ENCODE data around the gene GCKR. TPM values are rescaled to one million over a fixed set of nuclear protein-coding genes. Genes with fewer than 3 reads are reported as not detected.

GCKR gene
- total RNA-seq, 1 experiment from 2014 or later: not detected

- no peak for DNase-seq (ENCODE audit: unreplicated experiment)
- H3K36me3 Mint-ChIP-seq (ENCODE audit: insufficient read depth, unreplicated experiment): peaks cover 28% of the 10 kb centered on the region
- no peaks in the 10 kb centered on the region for H3K9me3 Mint-ChIP-seq (ENCODE audit: unreplicated experiment)
- no peak overlapping the region for H3K4me3 Mint-ChIP-seq (ENCODE audit: unreplicated experiment)
- ChIA-PET CTCF (no interaction called here), POLR2A (interaction anchor here (1.0 kb wide), 1 partner anchor 73 kb away, joined by 3 read pairs; the partner anchor contains the start of gene ZNF513)
- no peaks in the 10 kb centered on the region for H3K27me3 Mint-ChIP-seq (ENCODE audit: insufficient read depth, unreplicated experiment)
- H3K27ac Mint-ChIP-seq (ENCODE audit: low read depth, unreplicated experiment): peak overlapping the region; percentile 41
- no peaks in the 10 kb centered on the region for H3K4me1 Mint-ChIP-seq (ENCODE audit: insufficient read depth, unreplicated experiment)
- intact Hi-C loops (cut with micrococcal nuclease): no loop called here
- no TSS peak for BruUV-seq (replicated peaks)
- TF ChIP-seq CTCF (IDR thresholded peaks at IDR 0.05; ENCODE audit: unreplicated experiment): no peak
These were observed 42.7 kb upstream of the GCKR start for GRCh38 chr2:27453968-27454367.

DNA sequence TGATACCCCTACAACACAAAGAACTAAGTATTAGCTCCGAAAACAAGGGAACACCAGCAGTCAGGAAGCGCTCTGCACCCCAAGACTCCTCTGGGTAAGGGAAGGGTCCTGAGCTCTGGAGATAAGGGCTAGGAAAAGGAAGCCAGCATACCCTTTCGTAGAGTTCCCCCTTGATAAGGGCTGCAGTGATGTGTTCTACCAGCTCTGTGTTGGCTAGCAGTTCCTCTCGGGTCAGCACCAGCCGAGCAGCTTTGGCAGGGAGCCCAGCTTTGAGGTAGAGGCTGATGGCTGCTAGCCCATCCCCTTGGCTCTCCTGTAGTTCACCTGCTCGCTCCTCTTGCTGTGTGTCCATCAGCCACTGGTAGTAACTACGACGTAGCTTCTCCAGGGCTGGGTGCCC is 35.5 kb upstream of the GCKR start:
- BruUV-seq (replicated peaks): no TSS peak

DNA sequence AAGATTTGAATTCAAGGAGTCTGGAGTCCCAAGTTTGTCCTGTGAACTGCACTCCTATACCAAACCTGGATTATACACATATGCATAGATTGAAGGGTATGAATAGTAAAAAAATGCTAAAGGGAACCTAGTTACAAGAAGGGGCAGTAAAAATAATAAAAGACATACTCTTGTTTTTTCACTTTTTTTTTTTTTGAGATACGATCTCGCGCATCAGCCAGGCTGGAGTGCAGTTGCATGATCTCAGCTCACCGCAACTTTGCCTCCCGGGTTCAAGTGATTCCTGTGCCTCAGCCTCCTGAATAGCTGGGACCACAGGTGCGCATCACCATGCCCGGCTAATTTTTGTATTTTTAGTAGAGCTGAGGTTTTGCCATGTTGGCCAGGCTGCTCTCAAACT is 32.2 kb upstream of the GCKR start:
- no peaks in the 10 kb centered on the region for H3K9me3 Mint-ChIP-seq (ENCODE audit: unreplicated experiment)
- POLR2A ChIA-PET: interaction anchor here (0.6 kb wide), 1 partner anchor 1008 kb away, joined by 4 read pairs; no protein-coding TSS in a partner anchor
- CTCF ChIA-PET: interaction anchor here (0.6 kb wide), 1 partner anchor 219 kb away, joined by 4 read pairs; no protein-coding TSS in a partner anchor
- H3K4me1 Mint-ChIP-seq (ENCODE audit: insufficient read depth, unreplicated experiment): no peaks in the 10 kb centered on the region
- TF ChIP-seq CTCF (IDR thresholded peaks at IDR 0.05; ENCODE audit: unreplicated experiment): no peak
- BruUV-seq (replicated peaks): no TSS peak
- no peak overlapping the region for H3K27ac Mint-ChIP-seq (ENCODE audit: low read depth, unreplicated experiment)
- H3K27me3 Mint-ChIP-seq (ENCODE audit: insufficient read depth, unreplicated experiment): no peaks in the 10 kb centered on the region
- peaks cover 33% of the 10 kb centered on the region for H3K36me3 Mint-ChIP-seq (ENCODE audit: insufficient read depth, unreplicated experiment)
- intact Hi-C loops (cut with micrococcal nuclease): no loop called here
- DNase-seq (ENCODE audit: unreplicated experiment): no peak
- no peak overlapping the region for H3K4me3 Mint-ChIP-seq (ENCODE audit: unreplicated experiment)

More for the DNA sequence above, 35.5 kb upstream of the GCKR start:
- TF ChIP-seq CTCF (IDR thresholded peaks at IDR 0.05; ENCODE audit: unreplicated experiment): no peak
- CTCF ChIA-PET: interaction anchor here (0.9 to 1.1 kb wide), 2 partner anchors 31 to 54 kb away, joined by 3 read pairs; no protein-coding TSS in a partner anchor
- Mint-ChIP-seq H3K27ac (ENCODE audit: low read depth, unreplicated experiment) (no peak overlapping the region), H3K36me3 (ENCODE audit: insufficient read depth, unreplicated experiment) (peaks cover 43% of the 10 kb centered on the region), H3K4me3 (ENCODE audit: unreplicated experiment) (no peak overlapping the region), H3K4me1 (ENCODE audit: insufficient read depth, unreplicated experiment) (no peaks in the 10 kb centered on the region), H3K9me3 (ENCODE audit: unreplicated experiment) (no peaks in the 10 kb centered on the region), H3K27me3 (ENCODE audit: insufficient read depth, unreplicated experiment) (no peaks in the 10 kb centered on the region)
- no peak for DNase-seq (ENCODE audit: unreplicated experiment)
- intact Hi-C loops (cut with micrococcal nuclease): no loop called here
- POLR2A ChIA-PET: interaction anchor here (0.6 kb wide), 1 partner anchor 14 kb away, joined by 3 read pairs; no protein-coding TSS in a partner anchor

GRCh38 chr2:27471961-27472360 is 24.7 kb upstream of the GCKR start:
- DNase-seq (ENCODE audit: unreplicated experiment): no peak
- H3K36me3 Mint-ChIP-seq (ENCODE audit: insufficient read depth, unreplicated experiment): peaks cover 51% of the 10 kb centered on the region
- intact Hi-C loops (cut with micrococcal nuclease): no loop called here
- BruUV-seq (replicated peaks): no TSS peak
- POLR2A ChIA-PET: no interaction called here
- H3K27me3 Mint-ChIP-seq (ENCODE audit: insufficient read depth, unreplicated experiment): no peaks in the 10 kb centered on the region
- TF ChIP-seq CTCF (IDR thresholded peaks at IDR 0.05; ENCODE audit: unreplicated experiment): no peak
- no peak overlapping the region for H3K4me3 Mint-ChIP-seq (ENCODE audit: unreplicated experiment)
- H3K9me3 Mint-ChIP-seq (ENCODE audit: unreplicated experiment): no peaks in the 10 kb centered on the region
- H3K4me1 Mint-ChIP-seq (ENCODE audit: insufficient read depth, unreplicated experiment): no peaks in the 10 kb centered on the region
- no peak overlapping the region for H3K27ac Mint-ChIP-seq (ENCODE audit: low read depth, unreplicated experiment)
- CTCF ChIA-PET: no interaction called here
